NCI-H128 (cell line): ENCODE measurements around the gene ISYNA1.

Experiments
- DNase-seq: peaks from one replicate; lab custom pipeline; 2025; ENCODE audit not compliant: unreplicated experiment; lab: John Stamatoyannopoulos, UW

The ISYNA1 gene

DNA sequence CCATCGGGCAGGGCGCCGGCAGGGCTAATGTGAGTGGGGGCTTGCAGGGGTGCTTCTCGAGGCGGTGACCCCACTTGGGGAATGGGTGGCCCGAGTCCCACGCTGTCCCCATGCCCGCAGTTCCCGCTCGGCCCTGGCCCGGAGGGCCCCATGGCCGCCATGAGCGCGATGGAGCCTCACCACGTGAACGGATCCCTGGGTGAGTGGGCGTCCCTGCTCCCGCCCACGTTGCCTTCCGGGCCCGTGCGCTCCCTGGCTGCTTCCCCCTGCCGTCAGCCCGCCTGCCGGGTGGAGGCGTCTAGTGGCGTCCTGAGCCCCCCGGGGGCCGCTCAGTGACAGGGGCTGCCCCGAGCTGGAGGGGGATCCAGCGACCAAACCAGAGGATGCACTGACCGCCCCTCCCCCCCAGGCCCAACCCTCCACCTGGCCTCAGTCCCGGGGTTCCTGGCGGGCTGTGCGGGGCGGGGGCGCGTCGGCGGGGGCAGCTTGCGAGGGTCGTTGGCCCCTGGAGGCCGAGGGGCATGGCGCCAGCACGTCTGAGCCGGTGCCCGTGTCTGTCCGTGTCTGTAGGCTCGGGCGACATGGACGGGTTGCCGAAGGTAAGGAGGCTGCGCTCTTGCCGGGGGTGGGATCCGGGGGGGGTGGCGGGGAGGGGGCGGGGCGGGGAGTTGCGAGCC, 4.8 kb downstream of the ISYNA1 start:
- no peak for DNase-seq

DNA sequence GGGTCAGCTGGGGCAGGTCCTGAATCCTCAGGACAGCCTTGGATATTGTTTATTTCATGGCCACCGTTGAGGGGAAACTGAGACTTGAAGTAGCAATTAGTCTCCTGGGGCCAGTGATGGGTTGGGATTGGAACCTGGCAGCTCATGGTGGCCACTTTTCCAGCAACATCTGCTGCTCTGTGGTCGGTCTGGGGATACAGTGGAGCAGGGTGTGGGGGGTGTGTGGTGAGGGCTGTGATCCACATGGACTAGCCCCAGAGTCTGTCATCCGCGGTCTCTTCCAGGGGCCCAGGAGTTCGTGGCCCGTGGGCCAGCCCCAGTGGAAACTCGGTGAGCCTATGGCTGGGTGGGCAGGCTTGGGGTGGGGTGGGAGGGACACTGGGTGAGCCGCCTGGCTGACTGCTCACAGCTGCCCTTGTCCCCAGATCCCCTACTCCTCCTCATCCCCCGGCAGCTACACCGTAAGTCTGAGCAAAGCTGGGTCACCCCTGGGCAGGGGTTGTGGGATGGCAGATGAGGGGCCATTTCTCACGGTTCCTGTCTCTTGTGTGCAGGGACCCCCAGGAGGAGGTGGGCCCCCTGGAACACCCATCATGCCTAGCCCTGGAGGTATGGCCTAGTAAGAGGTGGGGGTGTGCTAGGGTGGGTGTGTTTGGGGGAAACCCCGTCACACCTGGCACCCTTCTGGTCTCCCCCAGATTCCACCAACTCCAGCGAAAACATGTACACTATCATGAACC, 5.5 kb downstream of the ISYNA1 start:
- DNase-seq: no peak

DNA sequence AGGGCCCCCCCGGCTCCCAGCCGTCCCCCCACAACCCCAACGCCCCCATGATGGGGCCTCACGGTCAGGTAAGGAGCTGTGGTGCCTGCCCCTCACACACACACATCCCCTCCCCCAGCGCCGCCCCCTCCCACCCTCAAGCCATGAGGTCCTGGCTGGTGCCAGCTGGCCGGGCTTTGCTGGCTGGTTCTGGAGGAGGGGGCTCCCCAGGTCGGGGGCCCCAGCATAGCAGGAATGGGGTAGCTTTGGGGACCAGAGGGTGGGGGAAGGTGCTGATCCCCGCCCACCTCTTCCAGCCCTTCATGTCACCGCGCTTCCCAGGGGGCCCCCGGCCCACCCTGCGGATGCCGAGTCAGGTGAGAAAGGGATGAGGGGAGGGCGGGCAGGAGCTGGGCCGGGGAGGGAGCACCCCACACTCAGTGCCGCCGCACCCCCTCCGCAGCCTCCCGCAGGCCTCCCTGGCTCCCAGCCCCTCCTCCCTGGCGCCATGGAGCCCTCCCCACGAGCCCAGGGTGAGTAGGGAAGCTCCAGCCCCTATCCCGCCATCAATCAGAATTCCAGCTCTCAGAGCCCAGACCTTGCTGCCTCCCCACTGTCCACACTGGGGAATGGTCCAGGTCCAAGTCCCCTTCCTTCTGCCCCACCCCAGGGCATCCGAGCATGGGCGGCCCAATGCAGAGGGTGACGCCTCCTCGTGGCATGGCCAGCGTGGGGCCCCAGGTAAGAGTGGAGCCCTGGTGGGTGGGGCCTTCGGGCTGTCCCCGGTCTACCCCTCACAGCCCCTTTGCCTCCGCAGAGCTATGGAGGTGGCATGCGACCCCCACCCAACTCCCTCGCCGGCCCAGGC, 6.4 kb downstream of the ISYNA1 start:
- DNase-seq: no peak

DNA sequence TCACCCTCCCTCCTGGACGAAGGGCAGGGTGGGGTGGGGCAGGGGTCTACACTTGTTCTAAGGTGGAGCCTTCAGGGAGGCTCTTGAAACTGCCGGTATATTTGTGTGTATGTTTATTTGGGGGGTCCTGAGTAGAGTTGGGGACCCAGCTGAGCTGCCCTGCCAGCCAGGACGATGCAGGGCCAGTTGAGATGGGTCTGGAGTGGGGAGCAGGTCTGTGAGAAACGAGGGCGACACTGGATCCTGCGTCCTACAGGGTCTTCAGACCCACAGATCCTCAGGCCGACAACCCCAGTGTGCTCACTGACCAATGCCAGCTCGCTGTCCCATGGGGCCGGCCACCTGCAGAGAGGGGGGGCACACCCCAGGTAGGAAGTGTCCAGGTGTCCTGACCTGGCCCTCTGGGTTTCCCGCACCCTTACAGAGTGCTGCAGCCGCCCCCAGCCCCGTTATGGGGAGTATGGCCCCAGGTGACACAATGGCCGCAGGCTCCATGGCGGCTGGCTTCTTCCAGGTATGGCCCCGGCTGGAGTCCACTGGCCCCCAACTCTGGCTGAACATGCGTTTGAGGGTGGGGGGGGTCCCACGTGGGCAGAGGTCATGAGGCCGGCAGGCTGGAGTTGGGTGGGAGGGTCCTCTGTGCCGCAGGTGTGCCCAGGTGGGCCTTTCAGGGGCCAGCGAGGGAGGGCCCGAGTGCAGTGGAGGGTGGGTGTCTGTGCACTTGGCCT, 7.4 kb downstream of the ISYNA1 start:
- no peak for DNase-seq

DNA sequence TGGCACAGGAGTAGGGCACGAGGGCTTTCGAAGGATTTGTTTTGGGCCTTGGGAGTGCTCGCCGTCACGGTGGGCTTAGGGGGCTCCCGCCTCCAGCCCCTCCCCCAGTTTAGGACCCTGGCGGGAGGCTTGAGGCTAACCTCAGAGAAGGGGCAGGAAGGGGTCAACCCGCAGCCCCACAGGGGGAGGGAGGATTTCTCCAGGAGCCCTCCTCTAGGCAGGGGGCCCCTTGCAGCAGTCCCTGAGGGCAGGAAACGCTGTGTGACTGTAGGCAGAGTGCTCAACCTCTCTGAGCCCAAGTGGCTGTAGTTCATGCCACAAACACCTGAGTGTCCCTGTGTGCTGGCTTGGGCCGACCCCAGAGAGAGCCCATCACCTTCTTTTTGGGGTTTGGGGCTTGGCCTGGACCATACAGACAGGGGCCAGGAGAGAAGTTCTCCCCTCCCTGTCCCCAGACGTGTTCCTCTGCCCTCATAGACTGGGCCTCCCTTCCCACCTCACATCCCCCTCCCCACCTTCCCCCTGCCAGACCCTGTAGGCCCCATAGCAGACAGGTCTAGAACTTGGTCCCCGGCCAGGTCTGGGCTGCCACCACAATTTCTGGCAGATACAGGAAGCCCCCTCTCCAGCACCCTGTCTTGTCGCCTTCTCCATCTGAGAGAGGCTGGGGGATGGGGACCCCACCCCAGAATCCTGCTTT, 8.1 kb downstream of the ISYNA1 start:
- DNase-seq: no peak

DNA sequence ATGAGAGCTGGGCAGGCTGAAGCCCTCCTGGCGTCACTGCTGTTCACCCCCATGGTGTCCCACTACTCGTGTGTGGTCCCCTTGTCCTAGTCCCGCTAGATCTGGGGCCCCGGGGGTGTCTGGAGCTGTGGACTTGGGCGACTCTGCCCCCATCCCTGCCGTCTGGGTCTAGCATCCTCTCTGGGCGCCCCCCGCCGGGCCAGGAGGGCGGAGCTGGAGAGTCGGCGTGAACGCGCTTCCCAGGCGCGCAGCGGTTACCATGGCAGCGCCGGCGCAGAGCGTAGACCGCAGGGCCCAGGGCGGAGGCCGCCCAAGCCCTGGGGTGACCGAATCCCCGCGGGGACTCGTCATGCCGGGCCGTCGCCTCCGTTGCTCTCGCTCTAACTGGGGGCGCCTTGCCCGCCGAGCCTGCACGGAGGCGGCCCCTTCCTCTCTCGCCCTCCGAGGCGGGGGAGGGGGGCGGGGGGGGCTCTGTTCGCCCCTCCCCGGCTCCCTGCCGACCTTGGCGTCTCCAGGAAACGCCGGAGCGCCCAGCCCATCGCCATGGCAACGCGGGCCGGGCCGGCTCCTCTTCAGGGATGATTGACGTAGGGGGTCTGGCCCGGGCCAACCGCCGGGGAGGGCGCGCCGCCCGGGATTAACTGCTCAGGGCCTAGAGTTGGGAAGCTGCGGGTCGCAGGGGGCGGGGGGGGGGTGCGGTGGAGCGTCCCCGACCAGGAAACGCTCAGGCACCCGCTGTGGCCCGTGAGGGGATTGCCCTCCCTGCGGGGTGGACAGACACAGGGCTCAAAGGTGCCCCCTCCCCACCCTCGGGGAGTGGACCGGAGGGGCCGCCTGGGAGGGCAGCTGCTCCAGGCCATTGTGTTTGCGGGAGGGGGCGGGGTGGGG, 8.9 kb downstream of the ISYNA1 start:
- DNase-seq: peak; percentile 80

DNA sequence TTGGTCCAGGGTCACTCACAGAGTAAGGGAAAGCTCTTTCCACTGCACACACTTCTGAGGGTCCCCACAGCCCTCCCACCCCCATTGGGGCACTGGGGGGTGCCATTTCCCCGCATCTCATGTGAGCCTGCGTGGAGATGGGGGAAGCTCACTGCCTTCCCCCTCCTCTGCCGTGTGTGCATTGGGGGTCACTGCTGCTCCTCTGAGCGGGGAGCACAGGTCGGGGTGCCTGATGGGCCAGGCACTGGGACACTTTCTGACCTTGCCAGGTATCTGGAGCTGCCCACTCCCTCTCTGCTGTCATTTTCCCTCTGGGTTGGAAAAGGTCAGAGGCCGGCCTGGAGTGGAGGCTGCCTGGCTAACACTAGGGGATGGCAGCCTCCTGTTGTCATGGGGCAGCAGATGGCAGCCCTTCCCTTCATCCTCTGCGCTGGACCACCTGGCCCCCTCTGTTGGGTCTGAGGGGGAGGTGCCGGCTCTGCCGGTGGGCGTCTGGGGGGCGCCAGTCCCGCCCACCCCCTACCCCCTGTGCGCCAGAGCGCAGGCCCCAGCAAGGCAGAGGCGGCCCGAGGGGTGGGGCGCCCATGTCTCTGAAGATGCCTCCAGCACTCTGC, 9.7 kb downstream of the ISYNA1 start:
- no peak for DNase-seq

DNA sequence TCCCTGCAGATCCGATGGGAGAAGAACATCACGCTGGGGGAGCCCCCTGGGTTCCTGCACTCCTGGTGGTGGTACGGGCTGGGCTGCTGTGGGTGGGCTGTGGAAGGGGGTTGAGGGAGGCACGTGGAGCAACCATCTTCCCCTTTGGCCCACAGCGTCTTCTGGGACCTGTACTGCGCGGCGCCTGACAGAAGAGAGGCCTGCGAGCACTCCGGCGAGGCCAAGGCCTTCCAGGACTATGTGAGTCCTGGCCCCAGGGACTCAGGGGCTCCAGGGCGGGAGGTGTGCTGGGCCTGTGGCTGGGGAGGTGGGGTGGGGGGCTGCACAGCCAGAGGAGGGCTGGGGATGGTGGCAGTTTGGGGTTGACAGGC, 10.2 kb downstream of the ISYNA1 start:
- DNase-seq: no peak

DNA sequence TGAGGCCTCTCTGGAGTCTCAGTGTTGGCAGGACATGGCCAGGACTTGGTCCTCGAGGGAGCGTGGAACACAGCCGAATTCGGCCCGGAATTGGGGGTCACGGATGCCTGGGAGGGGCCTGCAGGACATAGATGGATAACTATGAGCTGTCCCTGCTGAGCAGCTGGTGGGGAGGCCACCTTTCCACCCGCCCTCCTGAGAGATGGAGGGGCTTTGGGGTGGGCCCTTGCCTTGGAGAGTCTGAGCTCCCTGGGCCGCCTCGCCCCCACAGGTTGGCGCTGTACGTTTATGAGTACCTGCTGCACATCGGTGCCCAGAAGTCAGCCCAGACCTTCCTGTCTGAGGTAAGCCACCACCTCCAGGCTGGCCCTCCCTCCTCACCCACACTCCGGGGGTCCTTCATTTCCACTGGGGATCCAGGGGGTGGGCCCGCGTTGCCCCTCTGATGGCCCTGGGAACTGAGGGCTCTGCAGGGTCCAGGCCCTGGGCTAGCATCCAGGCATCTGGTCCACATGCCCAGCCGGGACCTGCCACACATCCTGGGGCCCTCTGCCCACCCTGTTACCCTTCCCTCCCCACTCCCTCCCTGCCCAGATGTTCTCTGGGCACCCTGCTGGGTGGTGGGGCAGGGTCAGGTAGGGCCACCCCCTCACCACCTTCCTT, 10.7 kb downstream of the ISYNA1 start:
- no peak for DNase-seq

DNA sequence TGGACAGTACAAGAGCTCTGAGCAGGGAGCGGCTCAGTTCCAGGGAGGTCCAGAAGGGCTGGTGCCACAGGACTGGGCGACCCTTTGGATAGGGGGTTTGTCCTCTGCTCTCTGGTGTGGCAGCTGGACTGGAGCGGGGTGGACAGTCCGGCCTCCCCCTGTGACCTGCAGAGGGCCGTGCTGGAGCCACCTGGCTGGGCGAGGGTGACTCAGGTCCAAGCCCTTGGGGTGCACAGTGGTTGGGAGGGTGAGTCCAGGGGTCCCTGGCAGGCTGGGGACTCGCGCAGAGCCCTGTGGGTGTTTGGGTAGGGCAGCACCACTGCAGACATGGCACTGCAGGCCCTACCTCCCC, 11.5 kb downstream of the ISYNA1 start:
- DNase-seq: no peak

DNA sequence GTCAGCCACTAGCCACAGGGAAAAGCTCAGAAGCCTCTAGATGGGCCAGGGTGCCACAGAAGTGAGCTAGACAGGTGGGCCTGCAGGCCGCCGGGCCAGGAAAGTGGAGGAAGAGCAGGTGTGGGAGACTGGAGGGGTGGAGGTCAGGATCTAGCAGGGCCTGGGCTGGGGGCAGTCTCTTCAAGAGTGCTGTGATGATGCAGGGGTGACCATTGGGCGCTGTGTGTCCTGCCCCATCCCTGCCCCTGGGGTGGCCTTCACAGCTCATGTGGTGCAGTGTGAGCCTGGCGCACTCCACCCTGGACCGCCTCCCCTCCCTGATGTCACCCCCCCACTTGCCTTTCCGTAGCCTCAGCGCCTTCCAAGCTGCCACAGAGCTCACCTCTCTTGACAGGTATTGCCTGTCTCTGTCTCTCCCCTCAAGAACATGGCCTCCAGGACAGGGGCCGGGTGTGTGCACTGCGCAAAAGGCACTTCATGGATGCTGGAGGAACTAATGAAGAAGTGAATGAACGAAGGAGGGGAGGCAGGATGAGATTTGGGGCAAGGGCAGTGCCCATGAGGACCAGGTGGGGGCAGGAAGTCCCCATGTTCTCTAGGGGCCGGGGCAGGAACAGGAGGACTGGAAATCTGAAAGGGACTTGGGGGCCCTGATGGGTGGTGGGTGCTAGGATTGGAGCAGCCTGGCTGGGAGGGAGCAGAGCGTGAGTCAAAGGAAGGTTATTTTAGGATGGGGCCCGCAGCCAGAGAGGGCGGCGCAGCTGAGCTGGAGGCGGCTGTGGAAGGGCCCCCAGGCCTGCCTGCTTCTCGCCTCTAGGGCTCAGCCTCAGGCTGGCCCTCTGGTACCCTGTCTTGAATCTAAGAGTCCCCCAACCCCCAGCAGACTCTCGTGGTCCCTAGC, 12.2 kb downstream of the ISYNA1 start:
- DNase-seq: no peak

DNA sequence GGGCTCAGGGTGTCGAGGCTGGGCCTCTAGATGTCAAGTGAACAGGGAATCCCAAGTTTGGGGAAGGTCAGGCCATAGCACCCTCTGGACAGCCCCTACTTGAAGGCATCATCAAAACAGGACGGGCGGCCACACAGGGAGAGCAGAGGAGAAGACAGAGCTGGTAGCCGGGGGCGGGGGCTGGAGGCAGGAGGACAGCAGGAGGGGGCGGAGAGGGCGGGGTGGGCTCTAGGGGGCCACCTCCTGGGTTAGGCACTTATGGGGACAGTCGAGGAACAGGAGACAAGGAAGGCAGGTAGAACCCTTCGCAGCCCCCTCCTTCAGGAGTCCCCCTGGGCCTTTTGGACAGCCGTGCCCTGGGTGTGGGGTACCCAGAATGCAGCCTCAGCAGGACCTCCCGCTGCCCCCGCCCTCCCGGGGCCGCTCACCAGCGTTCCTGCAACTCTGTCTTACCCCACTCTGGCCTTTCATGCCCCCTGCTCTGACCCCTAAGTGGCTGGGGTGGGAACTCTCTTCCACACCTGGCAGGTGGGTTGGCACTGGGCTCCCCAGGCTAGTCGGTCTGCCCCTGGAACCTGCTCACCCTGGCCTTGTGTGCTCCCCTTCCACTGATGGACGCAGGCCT, 12.9 kb downstream of the ISYNA1 start:
- DNase-seq: no peak

DNA sequence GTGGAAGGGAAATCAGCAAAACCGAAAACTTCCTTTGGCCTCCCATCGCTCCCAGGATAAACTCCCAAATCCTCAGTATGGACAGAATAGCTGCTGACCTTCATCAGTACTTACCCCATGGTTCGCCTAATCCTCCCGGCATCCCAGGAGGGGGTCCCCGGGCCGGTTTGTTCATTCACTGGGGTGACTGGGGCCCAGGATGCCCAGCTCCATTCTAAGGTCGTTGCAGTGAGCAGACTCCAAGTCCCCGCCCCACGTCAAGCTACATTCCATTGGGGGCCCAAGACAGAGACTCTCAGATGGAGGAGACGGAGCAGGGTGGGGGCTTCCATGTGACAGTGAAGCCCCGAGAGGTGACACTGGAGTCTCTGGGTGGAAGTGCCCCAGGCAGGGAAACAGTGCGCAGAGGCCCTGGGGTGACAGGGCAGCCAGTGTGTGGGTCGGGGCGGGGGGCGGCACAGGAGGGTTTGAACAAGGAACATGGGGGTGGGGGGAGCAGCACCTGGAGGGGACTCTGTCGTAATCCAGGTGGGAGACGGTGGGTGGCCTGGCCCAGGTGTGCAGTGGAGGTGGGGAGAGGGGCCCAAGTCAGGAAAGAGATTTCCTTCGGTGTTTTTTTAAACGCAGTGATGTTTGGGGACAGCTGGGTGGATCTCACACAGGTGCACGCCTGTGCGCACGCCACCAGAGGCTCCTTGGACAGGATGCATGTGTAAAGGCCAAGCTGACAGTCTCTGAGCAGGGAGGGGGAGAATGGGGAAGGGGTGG, 13.6 kb downstream of the ISYNA1 start:
- no peak for DNase-seq

DNA sequence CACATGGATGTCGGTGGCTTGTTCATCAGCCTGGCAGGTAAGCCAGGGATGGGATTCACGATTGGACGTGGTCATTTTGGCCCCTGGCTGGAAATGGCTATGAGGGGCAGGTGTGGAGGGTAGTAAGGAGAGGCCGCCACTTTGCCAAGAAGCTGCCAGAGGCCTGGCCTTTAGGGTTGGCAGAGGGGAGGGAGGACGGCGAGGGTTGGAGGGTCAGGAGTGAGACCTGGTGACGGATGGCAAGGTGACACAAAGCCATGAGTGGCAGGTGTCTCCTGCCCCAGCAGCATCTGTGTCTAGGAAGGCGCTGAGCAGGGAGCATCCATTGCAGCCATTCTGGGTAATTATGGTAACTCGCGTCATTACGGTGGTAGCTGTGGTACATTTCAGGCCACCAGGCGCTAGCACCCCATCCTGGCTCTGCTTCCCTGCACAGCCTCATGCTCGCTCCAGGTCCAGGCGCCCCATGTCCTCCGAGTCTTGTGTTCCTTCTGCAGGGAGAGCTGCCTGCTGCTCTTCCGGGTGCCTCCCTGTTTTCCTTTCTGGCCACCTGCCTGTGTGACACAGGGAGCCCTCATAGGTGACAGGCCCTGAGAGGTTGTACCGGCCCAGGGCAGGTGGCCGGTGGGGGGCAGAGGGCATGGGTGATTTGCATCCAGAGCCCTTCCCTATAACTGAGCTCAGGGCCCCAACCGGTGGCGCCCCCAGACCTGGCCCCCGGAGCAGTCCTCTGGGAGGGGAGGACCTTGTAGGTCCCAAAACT, 14.5 kb downstream of the ISYNA1 start:
- no peak for DNase-seq

DNA sequence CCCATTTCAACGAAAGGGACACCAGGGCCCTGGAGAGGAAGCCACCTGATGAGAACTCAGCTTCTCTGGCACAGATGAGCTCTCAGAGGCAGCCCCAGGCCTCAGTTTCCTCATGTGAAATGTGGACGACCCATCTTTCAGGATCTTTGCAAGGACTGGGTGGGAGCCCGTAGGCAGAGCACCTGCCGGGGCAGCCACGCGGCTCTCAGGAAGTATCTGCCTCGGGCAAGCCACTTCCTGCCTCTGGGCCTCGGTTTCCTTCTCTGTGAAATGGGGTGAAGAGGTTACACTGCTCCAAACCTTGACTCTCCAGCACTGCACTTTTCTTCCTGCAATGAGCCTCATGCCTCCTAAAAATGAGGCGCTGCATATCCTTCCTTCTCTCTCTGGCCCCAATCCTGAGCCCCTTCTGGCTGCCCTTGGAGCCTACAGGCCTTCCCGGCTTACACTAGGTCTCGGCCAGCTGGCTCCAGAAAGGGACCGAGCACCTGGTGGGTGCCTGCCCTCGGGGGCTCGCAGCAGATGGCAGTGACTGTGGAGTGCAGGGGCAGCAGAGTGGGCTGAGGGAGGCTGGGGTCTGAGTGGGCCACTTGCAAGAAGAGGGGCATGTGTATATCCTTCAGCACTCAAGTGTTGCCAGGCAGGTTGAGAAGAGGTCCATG, 15.3 kb downstream of the ISYNA1 start:
- no peak for DNase-seq
